ENCODE results near the gene SPATA18. TPM values are rescaled to one million over a fixed set of nuclear protein-coding genes. Genes with fewer than 3 reads are reported as not detected.
A peak's percentile ranks its signal among the peaks of the same experiment; 100 is the strongest.

The SPATA18 gene
- total and polyA plus RNA-seq, 2 of the 13 experiments (the other 11 are each of a cell fraction or from before 2014, with no cell fraction given), result 5.7 to 13.2 TPM

- TF ChIP-seq SNAPC4 (CRISPR knock-in tag; IDR thresholded peaks at IDR 0.05) (no peak), ATF1 (CRISPR knock-in tag; IDR thresholded peaks at IDR 0.05) (peak; percentile 44; the same call in 1 of the 2 replicates), ZBTB1 (CRISPR knock-in tag; IDR thresholded peaks at IDR 0.05; ENCODE audit: borderline replicate concordance) (no peak), SNAI1 (CRISPR knock-in tag; IDR thresholded peaks at IDR 0.05; ENCODE audit: borderline replicate concordance) (no peak), RBFOX2 (IDR thresholded peaks at IDR 0.05; ENCODE audit: low read depth, low read length) (no peak), CBX1 (IDR thresholded peaks at IDR 0.05; ENCODE audit: low read depth) (no peak), DNMT3B (CRISPR knock-in tag; conservative IDR thresholded peaks at IDR 0.05) (peak; percentile 85; the same call in 1 of the 2 replicates), MTF2 (CRISPR knock-in tag; IDR thresholded peaks at IDR 0.05; ENCODE audit: borderline replicate concordance) (no peak), MEIS1 (CRISPR knock-in tag; IDR thresholded peaks at IDR 0.05; ENCODE audit: borderline replicate concordance) (no peak), ETV5 (CRISPR knock-in tag; IDR thresholded peaks at IDR 0.05; ENCODE audit: borderline replicate concordance) (peak; percentile 81), U2AF1 (optimal IDR thresholded peaks at IDR 0.05; ENCODE audit: low read depth, low read length) (no peak), BRF2 (CRISPR knock-in tag; IDR thresholded peaks at IDR 0.05) (no peak), KDM5B (CRISPR knock-in tag; IDR thresholded peaks at IDR 0.05; ENCODE audit: borderline replicate concordance) (no peak), ZNF703 (CRISPR knock-in tag; IDR thresholded peaks at IDR 0.05; ENCODE audit: borderline replicate concordance) (no peak), BCLAF1 (IDR thresholded peaks at IDR 0.05) (no peak), ZNF782 (CRISPR knock-in tag; IDR thresholded peaks at IDR 0.05; ENCODE audit: borderline replicate concordance) (no peak), EP300 (IDR thresholded peaks at IDR 0.05; ENCODE audit: low read depth in 2 of 2, low read length in 2 of 2) (0 out of 4 replicates have a peak, but pooled peaks of 1 of the 2 experiments have one; percentile 34), EP300 (CRISPR knock-in tag; IDR thresholded peaks at IDR 0.05; ENCODE audit: borderline replicate concordance) (no peak), ZFP82 (CRISPR knock-in tag; IDR thresholded peaks at IDR 0.05; ENCODE audit: borderline replicate concordance) (no peak), HMGXB4 (CRISPR knock-in tag; IDR thresholded peaks at IDR 0.05; ENCODE audit: borderline replicate concordance in 1 of 2, low read depth in 1 of 2) (no peak)
Measured at GRCh38 chr4:52052475-52052780, 1.3 kb downstream of the SPATA18 start (continued).

Data from HepG2 (cell line).